Mesothelial cell of epicardium (in vitro differentiated cells): ENCODE results near the gene DSCAM. TPM values are rescaled to one million over a fixed set of nuclear protein-coding genes. Genes with fewer than 3 reads are reported as not detected.

Experiments
- DNase-seq, 2 experiments: peaks; one replicate each; pipeline ENCODE4 v3.0.0; 2021; ENCODE audit warnings: low spot score in 2 of 2; ENCODE audit not compliant: unreplicated experiment in 2 of 2
- H3K27ac Mint-ChIP-seq: 2 replicates; pipeline ENCODE4 v1.8.0; 2021; ENCODE audit warnings: mixed read lengths
- H3K27me3 Mint-ChIP-seq: 2 replicates; pipeline ENCODE4 v1.8.0; 2021; ENCODE audit warnings: low read depth, mixed read lengths
- H3K36me3 Mint-ChIP-seq: 2 replicates; pipeline ENCODE4 v1.8.0; 2021; ENCODE audit warnings: mixed read lengths
- H3K4me1 Mint-ChIP-seq: 2 replicates; pipeline ENCODE4 v1.8.0; 2021; ENCODE audit warnings: mixed read lengths
- H3K4me3 Mint-ChIP-seq: 2 replicates; pipeline ENCODE4 v1.8.0; 2021; ENCODE audit warnings: mild to moderate bottlenecking, moderate library complexity, mixed read lengths
- H3K9me3 Mint-ChIP-seq: 2 replicates; pipeline ENCODE4 v1.8.0; 2021; ENCODE audit warnings: mixed read lengths
- CTCF ChIP-seq: fragments of 200-600 bp; sonication (generic); IDR thresholded peaks from one replicate; pipeline ENCODE4 v1.5.0; 2021; ENCODE audit warnings: antibody characterized with exemption; ENCODE audit not compliant: unreplicated experiment
- total RNA-seq: library from RNA; stranded (reverse); gene quantifications from 3 replicates; pipeline ENCODE4 v1.2.1, GENCODE V29; 2021

DSCAM gene
- total RNA-seq, 1 donor from 2014 or later = not detected

GRCh38 chr21:40117236-40117635, 729.7 kb downstream of the DSCAM start:
- TF ChIP-seq CTCF = no peak
- H3K4me3 Mint-ChIP-seq = no peak overlapping the region
- H3K36me3 Mint-ChIP-seq = no peaks in the 10 kb centered on the region
- no peaks in the 10 kb centered on the region for H3K27me3 Mint-ChIP-seq
- H3K27ac Mint-ChIP-seq = no peak overlapping the region
- peaks cover 6% of the 10 kb centered on the region for H3K9me3 Mint-ChIP-seq
- DNase-seq = no peak
- peaks cover 5% of the 10 kb centered on the region for H3K4me1 Mint-ChIP-seq

- Mint-ChIP-seq H3K9me3 (peaks cover 6% of the 10 kb centered on the region), H3K27me3 (no peaks in the 10 kb centered on the region), H3K4me1 (peaks cover 3% of the 10 kb centered on the region), H3K4me3 (no peak overlapping the region), H3K36me3 (no peaks in the 10 kb centered on the region), H3K27ac (no peak overlapping the region)
- DNase-seq = no peak
- no peak for TF ChIP-seq CTCF
Observed at GRCh38 chr21:40115775-40116174, 731.2 kb downstream of the DSCAM start.

- Mint-ChIP-seq H3K27me3 (peaks cover 9% of the 10 kb centered on the region), H3K27ac (no peak overlapping the region), H3K4me3 (no peak overlapping the region), H3K4me1 (no peaks in the 10 kb centered on the region), H3K9me3 (peaks cover 26% of the 10 kb centered on the region), H3K36me3 (no peaks in the 10 kb centered on the region)
- DNase-seq = no peak
- TF ChIP-seq CTCF = no peak
Observed at GRCh38 chr21:40102682-40103081, 744.3 kb downstream of the DSCAM start.

GRCh38 chr21:40099809-40100208, 747.1 kb downstream of the DSCAM start:
- no peak overlapping the region for H3K27ac Mint-ChIP-seq
- H3K4me3 Mint-ChIP-seq = no peak overlapping the region
- no peak for DNase-seq
- H3K36me3 Mint-ChIP-seq = no peaks in the 10 kb centered on the region
- H3K9me3 Mint-ChIP-seq = peaks cover 20% of the 10 kb centered on the region
- H3K4me1 Mint-ChIP-seq = no peaks in the 10 kb centered on the region
- TF ChIP-seq CTCF = no peak
- H3K27me3 Mint-ChIP-seq = peaks cover 9% of the 10 kb centered on the region

- no peak overlapping the region for H3K4me3 Mint-ChIP-seq
- no peaks in the 10 kb centered on the region for H3K4me1 Mint-ChIP-seq
- peaks cover 12% of the 10 kb centered on the region for H3K27me3 Mint-ChIP-seq
- H3K36me3 Mint-ChIP-seq = no peaks in the 10 kb centered on the region
- H3K27ac Mint-ChIP-seq = no peak overlapping the region
- no peak for TF ChIP-seq CTCF
- DNase-seq = no peak
- H3K9me3 Mint-ChIP-seq = peaks cover 24% of the 10 kb centered on the region
Observed at GRCh38 chr21:40095477-40095876, 751.5 kb downstream of the DSCAM start.

GRCh38 chr21:40080385-40080784, 766.6 kb downstream of the DSCAM start:
- no peak for DNase-seq
- H3K9me3 Mint-ChIP-seq = no peaks in the 10 kb centered on the region
- TF ChIP-seq CTCF = no peak
- H3K4me3 Mint-ChIP-seq = no peak overlapping the region
- no peaks in the 10 kb centered on the region for H3K27me3 Mint-ChIP-seq
- no peaks in the 10 kb centered on the region for H3K4me1 Mint-ChIP-seq
- no peaks in the 10 kb centered on the region for H3K36me3 Mint-ChIP-seq
- H3K27ac Mint-ChIP-seq = no peak overlapping the region
